ENCODE measurements around the gene KCNH8.
"Not testable (repeated sequence)": the region's sequence is repeated elsewhere in the genome, so short reads cannot be mapped to it uniquely, and the experiment has no call there.

KCNH8 gene

DNA sequence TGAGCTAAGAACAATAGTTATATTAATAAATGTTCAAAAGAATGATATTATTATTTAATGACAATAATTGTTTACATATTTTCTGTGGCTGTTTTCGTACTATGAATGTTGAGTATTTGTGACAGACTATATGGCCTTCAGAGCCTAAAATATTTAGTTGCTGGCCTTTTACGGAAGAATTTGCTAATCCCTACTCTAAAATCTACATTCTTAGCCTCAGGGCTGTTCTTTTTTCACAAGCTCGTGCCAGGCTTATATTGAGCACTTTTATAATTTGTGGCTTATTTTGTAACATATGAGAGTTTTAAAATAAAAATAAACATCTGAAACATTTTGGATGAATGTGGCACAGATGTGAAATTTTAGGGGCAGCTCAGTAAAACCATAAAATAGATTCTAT, 79.9 kb downstream of the KCNH8 start:
- Histone ChIP-seq H3K27me3 (replicated peaks in 2 of 5; ENCODE audit: control insufficient read depth in 4 of 5, insufficient read depth in 5 of 5, low read length in 4 of 5) (no peaks in the 10 kb centered on the region), H3K9me3 (ENCODE audit: control extremely low read depth in 1 of 5, control insufficient read depth in 4 of 5, insufficient read depth in 2 of 5, low read depth in 1 of 5, low read length in 4 of 5) (no peaks in the 10 kb centered on the region), H3K27ac (ENCODE audit: insufficient read depth in 1 of 2, low read depth in 1 of 2, low read length in 2 of 2, poor library complexity in 1 of 2, severe bottlenecking in 2 of 2) (no peak overlapping the region), H3K36me3 (ENCODE audit: control insufficient read depth in 4 of 4, insufficient read depth in 4 of 4, low read length in 3 of 4) (no peaks in the 10 kb centered on the region), H3K4me1 (ENCODE audit: control extremely low read depth in 1 of 4, control insufficient read depth in 4 of 4, insufficient read depth in 4 of 4, low read length in 3 of 4) (peaks cover 0 to 5% (median 2%) of the 10 kb centered on the region in 4 experiments), H3K4me3 (ENCODE audit: control insufficient read depth in 1 of 7, extremely low read depth in 1 of 7, insufficient read depth in 4 of 7, low read depth in 2 of 7, low read length in 6 of 7) (no peak overlapping the region)
- no peak for DNase-seq
- CTCF ChIA-PET, result interaction anchor here (1.4 to 2.6 kb wide), 2 partner anchors 13 to 16 kb away, joined by 6 to 10 read pairs; no protein-coding TSS in a partner anchor
- POLR2A ChIA-PET, result no interaction called here
- WGBS (ENCODE audit: insufficient coverage), result no CpG with 5 or more reads among the region's 3 CpGs

DNA sequence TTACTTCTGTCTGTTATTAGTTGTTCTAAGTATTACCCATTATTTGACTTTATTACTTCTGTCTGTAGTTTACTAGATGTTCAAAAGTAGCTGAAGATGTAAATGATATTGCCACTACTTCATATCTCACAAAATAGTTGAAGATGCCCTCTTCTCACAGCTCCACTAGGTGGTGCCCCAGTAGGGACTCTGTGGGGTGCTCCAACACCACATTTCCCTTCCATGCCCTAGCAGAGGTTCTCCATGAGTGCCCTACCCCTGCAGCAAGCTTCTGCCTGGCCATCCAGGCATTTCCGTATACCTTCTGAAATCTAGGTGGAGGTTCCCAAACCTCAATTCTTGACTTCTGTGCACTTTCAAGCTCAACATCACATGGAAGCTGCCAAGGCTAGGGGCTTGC, 80.8 kb downstream of the KCNH8 start:
- ChIA-PET CTCF (interaction anchor here (1.3 to 2.6 kb wide), 3 partner anchors 11 to 17 kb away, joined by 3 to 10 read pairs (median 6); no protein-coding TSS in a partner anchor), POLR2A (no interaction called here)
- Histone ChIP-seq H3K4me3 (ENCODE audit: control insufficient read depth in 1 of 7, extremely low read depth in 1 of 7, insufficient read depth in 4 of 7, low read depth in 2 of 7, low read length in 6 of 7) (no peak overlapping the region), H3K36me3 (ENCODE audit: control insufficient read depth in 4 of 4, insufficient read depth in 4 of 4, low read length in 3 of 4) (no peaks in the 10 kb centered on the region), H3K9me3 (ENCODE audit: control extremely low read depth in 1 of 5, control insufficient read depth in 4 of 5, insufficient read depth in 2 of 5, low read depth in 1 of 5, low read length in 4 of 5) (peaks cover 0 to under 1% (median 0%) of the 10 kb centered on the region in 5 experiments), H3K27me3 (replicated peaks in 2 of 5; ENCODE audit: control insufficient read depth in 4 of 5, insufficient read depth in 5 of 5, low read length in 4 of 5) (no peaks in the 10 kb centered on the region), H3K4me1 (ENCODE audit: control extremely low read depth in 1 of 4, control insufficient read depth in 4 of 4, insufficient read depth in 4 of 4, low read length in 3 of 4) (peaks cover 3 to 9% (median 5%) of the 10 kb centered on the region in 4 experiments), H3K27ac (ENCODE audit: insufficient read depth in 1 of 2, low read depth in 1 of 2, low read length in 2 of 2, poor library complexity in 1 of 2, severe bottlenecking in 2 of 2) (no peak overlapping the region)
- DNase-seq, result no peak
- WGBS (ENCODE audit: insufficient coverage), result no CpG with 5 or more reads among the region's 1 CpG

DNA sequence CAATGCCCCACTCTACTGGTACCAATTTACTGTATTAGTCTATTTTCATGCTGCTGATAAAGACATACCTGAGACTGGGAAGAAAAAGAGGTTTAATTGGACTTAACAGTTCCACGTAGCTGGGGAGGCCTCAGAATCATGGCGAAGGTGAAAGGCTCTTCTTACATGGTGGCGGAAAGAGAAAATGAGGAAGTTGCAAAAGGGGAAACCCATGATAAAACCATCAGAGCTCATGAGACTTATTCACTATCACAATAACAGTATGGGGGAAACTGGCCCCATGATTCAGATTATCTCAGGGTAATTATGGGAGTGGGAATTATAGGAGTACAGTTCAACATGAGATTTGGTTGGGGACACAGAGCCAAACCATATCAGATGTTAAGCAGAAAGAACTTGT, 81.6 kb downstream of the KCNH8 start:
- peak; percentile 60 to 94 (median 91) for DNase-seq
- CTCF ChIA-PET, result interaction anchor here (1.3 to 2.6 kb wide), 2 partner anchors 10 to 14 kb away, joined by 3 to 10 read pairs; no protein-coding TSS in a partner anchor
- 20% methylated on average over 1 of the region's 3 CpGs for WGBS (ENCODE audit: insufficient coverage)
- H3K9me3 ChIP-seq (ENCODE audit: control extremely low read depth in 1 of 5, control insufficient read depth in 4 of 5, insufficient read depth in 2 of 5, low read depth in 1 of 5, low read length in 4 of 5); H3K36me3 ChIP-seq (ENCODE audit: control insufficient read depth in 4 of 4, insufficient read depth in 4 of 4, low read length in 3 of 4); H3K4me1 ChIP-seq (ENCODE audit: control extremely low read depth in 1 of 4, control insufficient read depth in 4 of 4, insufficient read depth in 4 of 4, low read length in 3 of 4); H3K4me3 ChIP-seq (ENCODE audit: control insufficient read depth in 1 of 7, extremely low read depth in 1 of 7, insufficient read depth in 4 of 7, low read depth in 2 of 7, low read length in 6 of 7); H3K27me3 ChIP-seq (replicated peaks in 2 of 5; ENCODE audit: control insufficient read depth in 4 of 5, insufficient read depth in 5 of 5, low read length in 4 of 5): not testable (repeated sequence)
- POLR2A ChIA-PET, result interaction anchor here (0.6 kb wide), 1 partner anchor 16 kb away, joined by 3 read pairs; no protein-coding TSS in a partner anchor
- peak overlapping the region in 1 of 2 experiments; percentile 45 for H3K27ac ChIP-seq (ENCODE audit: insufficient read depth in 1 of 2, low read depth in 1 of 2, low read length in 2 of 2, poor library complexity in 1 of 2, severe bottlenecking in 2 of 2)

DNA sequence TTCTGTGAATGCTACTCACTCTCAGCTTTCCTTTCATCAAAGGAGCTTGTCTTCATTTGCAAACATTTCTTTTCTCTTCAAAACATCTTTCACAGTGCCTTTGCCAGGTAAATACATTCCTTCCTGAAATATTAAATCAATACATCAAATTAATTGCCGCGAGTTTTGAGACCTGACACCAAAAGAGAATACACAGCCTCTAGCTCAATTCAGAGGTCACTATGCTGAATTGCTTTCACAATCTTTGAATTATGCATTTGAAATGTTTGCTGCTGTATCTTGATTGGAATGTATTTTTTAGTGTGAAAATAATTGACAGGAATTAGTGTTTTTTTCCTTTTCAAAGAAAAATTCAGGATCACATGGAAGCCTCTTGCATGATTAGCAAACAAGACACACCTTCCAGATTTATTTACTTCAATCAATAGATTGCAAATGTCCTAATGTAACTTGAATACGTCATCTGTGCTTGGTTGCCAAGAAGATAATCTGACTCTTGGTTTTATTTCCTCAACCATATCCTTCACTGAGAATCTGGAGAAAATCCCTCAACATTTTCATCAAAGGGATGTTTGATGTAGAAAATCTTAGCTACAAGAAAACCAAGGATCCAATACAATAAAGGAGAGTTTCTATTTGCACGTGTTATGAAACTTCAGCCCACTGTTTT, 83.6 kb downstream of the KCNH8 start:
- Histone ChIP-seq H3K4me3 (ENCODE audit: control insufficient read depth in 1 of 7, extremely low read depth in 1 of 7, insufficient read depth in 4 of 7, low read depth in 2 of 7, low read length in 6 of 7) (no peak overlapping the region), H3K4me1 (ENCODE audit: control extremely low read depth in 1 of 4, control insufficient read depth in 4 of 4, insufficient read depth in 4 of 4, low read length in 3 of 4) (peaks cover 3 to 10% (median 5%) of the 10 kb centered on the region in 4 experiments), H3K36me3 (ENCODE audit: control insufficient read depth in 4 of 4, insufficient read depth in 4 of 4, low read length in 3 of 4) (no peaks in the 10 kb centered on the region), H3K27ac (ENCODE audit: insufficient read depth in 1 of 2, low read depth in 1 of 2, low read length in 2 of 2, poor library complexity in 1 of 2, severe bottlenecking in 2 of 2) (no peak overlapping the region), H3K9me3 (ENCODE audit: control extremely low read depth in 1 of 5, control insufficient read depth in 4 of 5, insufficient read depth in 2 of 5, low read depth in 1 of 5, low read length in 4 of 5) (peaks cover 0 to 4% (median 0%) of the 10 kb centered on the region in 5 experiments), H3K27me3 (replicated peaks in 2 of 5; ENCODE audit: control insufficient read depth in 4 of 5, insufficient read depth in 5 of 5, low read length in 4 of 5) (no peaks in the 10 kb centered on the region)
- no CpG with 5 or more reads among the region's 4 CpGs for WGBS (ENCODE audit: insufficient coverage)
- DNase-seq, result no peak
- CTCF ChIA-PET, result interaction anchor here (0.7 to 1.3 kb wide), 2 partner anchors 21 to 25 kb away, joined by 3 read pairs; no protein-coding TSS in a partner anchor
- POLR2A ChIA-PET, result no interaction called here

DNA sequence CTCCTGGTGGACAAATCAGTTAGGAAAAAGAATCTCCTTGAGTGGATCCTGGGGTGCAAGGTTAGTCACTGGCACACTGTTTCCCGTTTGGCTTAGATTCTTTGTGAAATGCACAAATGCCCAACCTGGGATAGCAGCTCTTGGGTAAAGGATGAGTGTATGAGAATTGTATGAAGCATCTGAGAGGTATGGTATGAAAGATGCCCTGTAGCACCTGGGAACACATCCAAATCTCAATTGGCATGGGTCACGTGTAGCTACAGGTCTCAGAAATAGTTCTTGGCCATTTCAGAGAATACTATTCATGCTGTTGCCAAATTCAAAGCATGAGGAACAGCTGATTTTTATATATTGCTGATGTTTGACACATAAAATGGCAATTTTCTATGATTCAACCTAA, 84.3 kb downstream of the KCNH8 start:
- WGBS (ENCODE audit: insufficient coverage), result 100% methylated on average over 1 of the region's 2 CpGs
- Histone ChIP-seq H3K27me3 (replicated peaks in 2 of 5; ENCODE audit: control insufficient read depth in 4 of 5, insufficient read depth in 5 of 5, low read length in 4 of 5) (no peaks in the 10 kb centered on the region), H3K4me1 (ENCODE audit: control extremely low read depth in 1 of 4, control insufficient read depth in 4 of 4, insufficient read depth in 4 of 4, low read length in 3 of 4) (peaks cover 3 to 10% (median 5%) of the 10 kb centered on the region in 4 experiments), H3K9me3 (ENCODE audit: control extremely low read depth in 1 of 5, control insufficient read depth in 4 of 5, insufficient read depth in 2 of 5, low read depth in 1 of 5, low read length in 4 of 5) (peaks cover 0 to 4% (median 0%) of the 10 kb centered on the region in 5 experiments), H3K4me3 (ENCODE audit: control insufficient read depth in 1 of 7, extremely low read depth in 1 of 7, insufficient read depth in 4 of 7, low read depth in 2 of 7, low read length in 6 of 7) (no peak overlapping the region), H3K27ac (ENCODE audit: insufficient read depth in 1 of 2, low read depth in 1 of 2, low read length in 2 of 2, poor library complexity in 1 of 2, severe bottlenecking in 2 of 2) (no peak overlapping the region), H3K36me3 (ENCODE audit: control insufficient read depth in 4 of 4, insufficient read depth in 4 of 4, low read length in 3 of 4) (no peaks in the 10 kb centered on the region)
- ChIA-PET POLR2A (no interaction called here), CTCF (interaction anchor here (1.3 to 1.7 kb wide), 2 partner anchors 10 to 25 kb away, joined by 3 to 4 read pairs; no protein-coding TSS in a partner anchor)
- DNase-seq, result no peak

DNA sequence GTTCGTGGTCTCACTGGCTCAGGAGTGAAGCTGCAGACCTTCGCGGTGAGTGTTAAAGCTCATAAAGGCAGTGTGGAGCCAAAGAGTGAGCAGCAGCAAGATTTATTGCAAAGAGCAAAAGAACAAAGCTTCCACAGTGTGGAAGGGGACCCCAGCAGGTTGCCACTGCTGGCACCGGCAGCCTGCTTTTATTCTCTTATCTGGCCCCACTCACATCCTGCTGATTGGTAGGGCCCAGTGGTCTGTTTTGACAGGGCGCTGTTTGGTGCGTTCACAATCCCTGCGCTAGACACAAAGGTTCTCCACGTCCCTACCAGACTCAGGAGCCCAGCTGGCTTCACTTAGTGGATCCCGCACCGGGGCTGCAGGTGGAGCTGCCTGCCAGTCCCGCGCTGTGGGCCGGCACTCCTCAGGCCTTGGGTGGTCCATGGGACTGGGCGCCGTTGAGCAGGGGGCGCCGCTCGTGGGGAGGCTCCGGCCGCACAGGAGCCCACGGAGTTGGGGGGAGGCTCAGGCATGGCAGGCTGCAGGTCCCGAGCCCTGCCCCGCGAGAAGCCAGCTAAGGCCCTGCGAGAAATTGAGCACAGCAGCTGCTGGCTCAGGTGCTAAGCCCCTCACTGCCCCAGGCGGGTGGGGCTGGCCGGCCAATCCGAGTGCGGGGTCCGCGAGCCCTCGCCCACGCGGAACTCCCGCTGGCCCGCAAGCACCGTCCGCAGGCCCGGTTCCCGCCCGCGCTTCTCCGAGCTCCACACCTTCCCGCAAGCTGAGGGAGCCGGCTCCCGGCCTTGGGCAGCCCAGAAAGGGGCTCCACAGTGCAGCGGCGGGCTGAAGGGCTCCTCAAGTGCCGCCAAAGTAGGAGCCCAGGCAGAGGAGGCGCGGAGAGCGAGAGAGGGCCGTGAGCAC, 85.8 kb downstream of the KCNH8 start:
- DNase-seq, result peak in 2 of 3 donors; percentile 63 to 77
- H3K27ac ChIP-seq (ENCODE audit: insufficient read depth in 1 of 2, low read depth in 1 of 2, low read length in 2 of 2, poor library complexity in 1 of 2, severe bottlenecking in 2 of 2); H3K9me3 ChIP-seq (ENCODE audit: control extremely low read depth in 1 of 5, control insufficient read depth in 4 of 5, insufficient read depth in 2 of 5, low read depth in 1 of 5, low read length in 4 of 5); H3K4me1 ChIP-seq (ENCODE audit: control extremely low read depth in 1 of 4, control insufficient read depth in 4 of 4, insufficient read depth in 4 of 4, low read length in 3 of 4); POLR2A ChIA-PET; H3K27me3 ChIP-seq (replicated peaks in 2 of 5; ENCODE audit: control insufficient read depth in 4 of 5, insufficient read depth in 5 of 5, low read length in 4 of 5); H3K36me3 ChIP-seq (ENCODE audit: control insufficient read depth in 4 of 4, insufficient read depth in 4 of 4, low read length in 3 of 4): not testable (repeated sequence)
- peak overlapping the region in 1 of 7 experiments; percentile 0 for H3K4me3 ChIP-seq (ENCODE audit: control insufficient read depth in 1 of 7, extremely low read depth in 1 of 7, insufficient read depth in 4 of 7, low read depth in 2 of 7, low read length in 6 of 7)
- CTCF ChIA-PET, result interaction anchor here (0.9 to 1.7 kb wide), 2 partner anchors 8 to 19 kb away, joined by 3 to 4 read pairs; no protein-coding TSS in a partner anchor
- 85% methylated on average over 51 of the region's 53 CpGs for WGBS (ENCODE audit: insufficient coverage)

All from common myeloid progenitor, CD34-positive (primary cell).